ENCODE measurements around the gene DIS3L2. TPM values are rescaled to one million over a fixed set of nuclear protein-coding genes. Genes with fewer than 3 reads are reported as not detected.

Gene DIS3L2
- total and polyA plus RNA-seq, 2 experiments from 2014 or later: 15.2 to 25.3 TPM

DNA sequence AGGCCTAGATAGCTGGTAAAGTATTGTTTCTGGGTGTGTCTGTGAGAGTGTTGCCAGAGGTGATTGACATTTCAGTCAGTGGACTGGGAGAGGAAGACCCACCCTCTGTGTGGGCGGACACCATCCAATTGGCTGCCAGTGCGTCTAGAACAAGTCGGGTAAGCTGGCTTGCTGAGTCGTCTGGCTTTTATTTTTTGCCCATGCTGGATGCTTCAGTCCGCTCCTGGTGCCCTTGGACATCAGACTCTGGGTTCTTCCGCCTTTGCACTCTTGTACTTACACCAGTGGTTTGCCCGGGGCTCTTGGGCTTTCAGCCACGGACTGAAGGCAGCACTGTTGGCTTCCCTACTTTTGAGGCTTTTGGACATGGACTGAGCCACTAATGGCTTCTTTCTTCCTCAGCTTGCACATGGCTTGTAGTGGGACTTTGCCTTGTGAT, 24.3 kb downstream of the DIS3L2 start (continued):
- TF ChIP-seq, protein P1, sequence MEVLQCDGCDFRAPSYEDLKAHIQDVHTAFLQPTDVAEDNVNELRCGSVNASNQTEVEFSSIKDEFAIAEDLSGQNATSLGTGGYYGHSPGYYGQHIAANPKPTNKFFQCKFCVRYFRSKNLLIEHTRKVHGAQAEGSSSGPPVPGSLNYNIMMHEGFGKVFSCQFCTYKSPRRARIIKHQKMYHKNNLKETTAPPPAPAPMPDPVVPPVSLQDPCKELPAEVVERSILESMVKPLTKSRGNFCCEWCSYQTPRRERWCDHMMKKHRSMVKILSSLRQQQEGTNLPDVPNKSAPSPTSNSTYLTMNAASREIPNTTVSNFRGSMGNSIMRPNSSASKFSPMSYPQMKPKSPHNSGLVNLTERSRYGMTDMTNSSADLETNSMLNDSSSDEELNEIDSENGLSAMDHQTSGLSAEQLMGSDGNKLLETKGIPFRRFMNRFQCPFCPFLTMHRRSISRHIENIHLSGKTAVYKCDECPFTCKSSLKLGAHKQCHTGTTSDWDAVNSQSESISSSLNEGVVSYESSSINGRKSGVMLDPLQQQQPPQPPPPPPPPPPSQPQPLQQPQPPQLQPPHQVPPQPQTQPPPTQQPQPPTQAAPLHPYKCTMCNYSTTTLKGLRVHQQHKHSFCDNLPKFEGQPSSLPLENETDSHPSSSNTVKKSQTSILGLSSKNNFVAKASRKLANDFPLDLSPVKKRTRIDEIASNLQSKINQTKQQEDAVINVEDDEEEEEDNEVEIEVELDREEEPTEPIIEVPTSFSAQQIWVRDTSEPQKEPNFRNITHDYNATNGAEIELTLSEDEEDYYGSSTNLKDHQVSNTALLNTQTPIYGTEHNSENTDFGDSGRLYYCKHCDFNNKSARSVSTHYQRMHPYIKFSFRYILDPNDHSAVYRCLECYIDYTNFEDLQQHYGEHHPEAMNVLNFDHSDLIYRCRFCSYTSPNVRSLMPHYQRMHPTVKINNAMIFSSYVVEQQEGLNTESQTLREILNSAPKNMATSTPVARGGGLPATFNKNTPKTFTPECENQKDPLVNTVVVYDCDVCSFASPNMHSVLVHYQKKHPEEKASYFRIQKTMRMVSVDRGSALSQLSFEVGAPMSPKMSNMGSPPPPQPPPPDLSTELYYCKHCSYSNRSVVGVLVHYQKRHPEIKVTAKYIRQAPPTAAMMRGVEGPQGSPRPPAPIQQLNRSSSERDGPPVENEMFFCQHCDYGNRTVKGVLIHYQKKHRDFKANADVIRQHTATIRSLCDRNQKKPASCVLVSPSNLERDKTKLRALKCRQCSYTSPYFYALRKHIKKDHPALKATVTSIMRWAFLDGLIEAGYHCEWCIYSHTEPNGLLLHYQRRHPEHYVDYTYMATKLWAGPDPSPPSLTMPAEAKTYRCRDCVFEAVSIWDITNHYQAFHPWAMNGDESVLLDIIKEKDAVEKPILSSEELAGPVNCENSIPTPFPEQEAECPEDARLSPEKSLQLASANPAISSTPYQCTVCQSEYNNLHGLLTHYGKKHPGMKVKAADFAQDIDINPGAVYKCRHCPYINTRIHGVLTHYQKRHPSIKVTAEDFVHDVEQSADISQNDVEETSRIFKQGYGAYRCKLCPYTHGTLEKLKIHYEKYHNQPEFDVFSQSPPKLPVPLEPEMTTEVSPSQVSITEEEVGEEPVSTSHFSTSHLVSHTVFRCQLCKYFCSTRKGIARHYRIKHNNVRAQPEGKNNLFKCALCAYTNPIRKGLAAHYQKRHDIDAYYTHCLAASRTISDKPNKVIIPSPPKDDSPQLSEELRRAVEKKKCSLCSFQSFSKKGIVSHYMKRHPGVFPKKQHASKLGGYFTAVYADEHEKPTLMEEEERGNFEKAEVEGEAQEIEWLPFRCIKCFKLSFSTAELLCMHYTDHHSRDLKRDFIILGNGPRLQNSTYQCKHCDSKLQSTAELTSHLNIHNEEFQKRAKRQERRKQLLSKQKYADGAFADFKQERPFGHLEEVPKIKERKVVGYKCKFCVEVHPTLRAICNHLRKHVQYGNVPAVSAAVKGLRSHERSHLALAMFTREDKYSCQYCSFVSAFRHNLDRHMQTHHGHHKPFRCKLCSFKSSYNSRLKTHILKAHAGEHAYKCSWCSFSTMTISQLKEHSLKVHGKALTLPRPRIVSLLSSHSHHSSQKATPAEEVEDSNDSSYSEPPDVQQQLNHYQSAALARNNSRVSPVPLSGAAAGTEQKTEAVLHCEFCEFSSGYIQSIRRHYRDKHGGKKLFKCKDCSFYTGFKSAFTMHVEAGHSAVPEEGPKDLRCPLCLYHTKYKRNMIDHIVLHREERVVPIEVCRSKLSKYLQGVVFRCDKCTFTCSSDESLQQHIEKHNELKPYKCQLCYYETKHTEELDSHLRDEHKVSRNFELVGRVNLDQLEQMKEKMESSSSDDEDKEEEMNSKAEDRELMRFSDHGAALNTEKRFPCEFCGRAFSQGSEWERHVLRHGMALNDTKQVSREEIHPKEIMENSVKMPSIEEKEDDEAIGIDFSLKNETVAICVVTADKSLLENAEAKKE (CRISPR knock-in tag; IDR thresholded peaks at IDR 0.05): no peak
- no peak for TF ChIP-seq EZH2 (IDR thresholded peaks at IDR 0.05; ENCODE audit: low read depth, unreplicated experiment)

DNA sequence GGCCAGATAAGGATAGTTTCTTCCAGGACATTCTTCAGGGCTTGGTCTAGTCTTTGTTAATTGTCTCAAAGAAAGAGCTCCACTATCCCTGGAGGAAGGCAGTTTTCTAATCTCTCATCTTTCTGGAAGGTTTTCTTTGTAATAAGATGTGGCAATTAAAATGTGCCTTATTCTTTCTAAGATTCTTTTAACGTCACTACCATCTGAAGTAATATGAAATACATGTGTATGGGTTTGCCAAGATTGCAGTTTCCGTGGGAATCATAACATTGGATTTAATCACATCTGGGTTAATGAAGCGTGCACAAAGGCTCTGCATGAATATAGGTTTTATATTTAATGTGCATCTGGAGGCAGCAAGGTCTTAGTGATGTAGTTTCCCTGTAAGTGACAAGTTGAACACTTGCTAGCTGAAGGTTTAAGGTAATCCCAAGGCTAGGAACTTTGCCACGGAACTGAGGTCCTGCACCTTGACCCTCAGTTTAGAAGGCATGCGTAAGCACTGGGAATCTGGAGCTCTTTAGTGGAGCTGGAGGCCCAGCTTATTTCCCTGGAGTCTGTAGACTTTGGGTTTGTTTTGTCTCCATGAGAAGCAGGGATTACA, 25.7 kb downstream of the DIS3L2 start:
- Histone ChIP-seq H3K27ac (ENCODE audit: low read depth) (no peak overlapping the region), H3K36me3 (ENCODE audit: insufficient read depth) (no peaks in the 10 kb centered on the region), H3F3A (replicated peaks; ENCODE audit: low read depth) (no peaks in the 10 kb centered on the region), H3K4me2 (no peak overlapping the region), H3K79me2 (replicated peaks; ENCODE audit: insufficient read depth) (peaks cover 27% of the 10 kb centered on the region), H4K20me1 (replicated peaks; ENCODE audit: insufficient read depth) (no peaks in the 10 kb centered on the region), H3K27me3 (ENCODE audit: insufficient read depth) (no peaks in the 10 kb centered on the region), H2AFZ (no peak overlapping the region), H3K4me3 (no peak overlapping the region), H3K9me2 (ENCODE audit: insufficient read depth) (no peaks in the 10 kb centered on the region), H3K4me1 (ENCODE audit: insufficient read depth) (peaks cover 26% of the 10 kb centered on the region)
- Mint-ChIP-seq H3K36me3 (ENCODE audit: low read depth) (no peaks in the 10 kb centered on the region), H3K27ac (no peak overlapping the region), H3K4me3 (no peak overlapping the region), H3K9me3 (no peaks in the 10 kb centered on the region), H3K4me1 (peaks cover 41% of the 10 kb centered on the region), H3K27me3 (ENCODE audit: insufficient read depth, low read depth, poor library complexity) (peaks cover 4% of the 10 kb centered on the region)
- no peak for ATAC-seq
- no peak for DNase-seq (ENCODE audit: low spot score)
- TF ChIP-seq, protein P2, sequence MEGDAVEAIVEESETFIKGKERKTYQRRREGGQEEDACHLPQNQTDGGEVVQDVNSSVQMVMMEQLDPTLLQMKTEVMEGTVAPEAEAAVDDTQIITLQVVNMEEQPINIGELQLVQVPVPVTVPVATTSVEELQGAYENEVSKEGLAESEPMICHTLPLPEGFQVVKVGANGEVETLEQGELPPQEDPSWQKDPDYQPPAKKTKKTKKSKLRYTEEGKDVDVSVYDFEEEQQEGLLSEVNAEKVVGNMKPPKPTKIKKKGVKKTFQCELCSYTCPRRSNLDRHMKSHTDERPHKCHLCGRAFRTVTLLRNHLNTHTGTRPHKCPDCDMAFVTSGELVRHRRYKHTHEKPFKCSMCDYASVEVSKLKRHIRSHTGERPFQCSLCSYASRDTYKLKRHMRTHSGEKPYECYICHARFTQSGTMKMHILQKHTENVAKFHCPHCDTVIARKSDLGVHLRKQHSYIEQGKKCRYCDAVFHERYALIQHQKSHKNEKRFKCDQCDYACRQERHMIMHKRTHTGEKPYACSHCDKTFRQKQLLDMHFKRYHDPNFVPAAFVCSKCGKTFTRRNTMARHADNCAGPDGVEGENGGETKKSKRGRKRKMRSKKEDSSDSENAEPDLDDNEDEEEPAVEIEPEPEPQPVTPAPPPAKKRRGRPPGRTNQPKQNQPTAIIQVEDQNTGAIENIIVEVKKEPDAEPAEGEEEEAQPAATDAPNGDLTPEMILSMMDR (conservative IDR thresholded peaks at IDR 0.05; ENCODE audit: low read depth in 2 of 2): no peak
- TF ChIP-seq, protein P3, sequence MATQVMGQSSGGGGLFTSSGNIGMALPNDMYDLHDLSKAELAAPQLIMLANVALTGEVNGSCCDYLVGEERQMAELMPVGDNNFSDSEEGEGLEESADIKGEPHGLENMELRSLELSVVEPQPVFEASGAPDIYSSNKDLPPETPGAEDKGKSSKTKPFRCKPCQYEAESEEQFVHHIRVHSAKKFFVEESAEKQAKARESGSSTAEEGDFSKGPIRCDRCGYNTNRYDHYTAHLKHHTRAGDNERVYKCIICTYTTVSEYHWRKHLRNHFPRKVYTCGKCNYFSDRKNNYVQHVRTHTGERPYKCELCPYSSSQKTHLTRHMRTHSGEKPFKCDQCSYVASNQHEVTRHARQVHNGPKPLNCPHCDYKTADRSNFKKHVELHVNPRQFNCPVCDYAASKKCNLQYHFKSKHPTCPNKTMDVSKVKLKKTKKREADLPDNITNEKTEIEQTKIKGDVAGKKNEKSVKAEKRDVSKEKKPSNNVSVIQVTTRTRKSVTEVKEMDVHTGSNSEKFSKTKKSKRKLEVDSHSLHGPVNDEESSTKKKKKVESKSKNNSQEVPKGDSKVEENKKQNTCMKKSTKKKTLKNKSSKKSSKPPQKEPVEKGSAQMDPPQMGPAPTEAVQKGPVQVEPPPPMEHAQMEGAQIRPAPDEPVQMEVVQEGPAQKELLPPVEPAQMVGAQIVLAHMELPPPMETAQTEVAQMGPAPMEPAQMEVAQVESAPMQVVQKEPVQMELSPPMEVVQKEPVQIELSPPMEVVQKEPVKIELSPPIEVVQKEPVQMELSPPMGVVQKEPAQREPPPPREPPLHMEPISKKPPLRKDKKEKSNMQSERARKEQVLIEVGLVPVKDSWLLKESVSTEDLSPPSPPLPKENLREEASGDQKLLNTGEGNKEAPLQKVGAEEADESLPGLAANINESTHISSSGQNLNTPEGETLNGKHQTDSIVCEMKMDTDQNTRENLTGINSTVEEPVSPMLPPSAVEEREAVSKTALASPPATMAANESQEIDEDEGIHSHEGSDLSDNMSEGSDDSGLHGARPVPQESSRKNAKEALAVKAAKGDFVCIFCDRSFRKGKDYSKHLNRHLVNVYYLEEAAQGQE (IDR thresholded peaks at IDR 0.05; ENCODE audit: unreplicated experiment): no peak
- TF ChIP-seq EZH2phosphoT487 (IDR thresholded peaks at IDR 0.05; ENCODE audit: unreplicated experiment): no peak
